HepG2 (cell line): ENCODE results near the gene TRPV2. TPM values are rescaled to one million over a fixed set of nuclear protein-coding genes. Genes with fewer than 3 reads are reported as not detected.

ENCODE experiments used
- DDIT3 ChIP-seq: sonication (generic); formaldehyde crosslinking; IDR thresholded peaks from 2 replicates; pipeline ENCODE4 v1.4.0; 2020; ENCODE audit warnings: mild to moderate bottlenecking, missing genetic modification reagents
- EEA1 ChIP-seq: sonication (generic); formaldehyde crosslinking; IDR thresholded peaks from 2 replicates; pipeline ENCODE4 v1.5.1; 2020; ENCODE audit warnings: mild to moderate bottlenecking, missing genetic modification reagents, borderline replicate concordance
- ELF1 ChIP-seq: sonication (generic); formaldehyde crosslinking; IDR thresholded peaks from 2 replicates; pipeline ENCODE4 v1.4.0; 2020; ENCODE audit warnings: missing genetic modification reagents
- HDAC6 ChIP-seq: fragments of 200-600 bp; sonication (generic); IDR thresholded peaks from 2 replicates; pipeline ENCODE4 v1.7.0; 2017; ENCODE audit warnings: mild to moderate bottlenecking, antibody characterized with exemption, low read length, low read depth
- HMGA1 ChIP-seq: sonication (generic); formaldehyde crosslinking; conservative IDR thresholded peaks from 2 replicates; pipeline ENCODE4 v1.4.0; 2020; ENCODE audit warnings: missing genetic modification reagents
- HNF1B ChIP-seq: sonication (generic); formaldehyde crosslinking; IDR thresholded peaks from 2 replicates; pipeline ENCODE4 v1.5.1; 2020; ENCODE audit warnings: mild to moderate bottlenecking, moderate library complexity, missing genetic modification reagents
- IRF2 ChIP-seq: IDR thresholded peaks from 2 replicates; pipeline ENCODE4 v1.6.1; 2018; ENCODE audit warnings: missing genetic modification reagents, missing compliant biosample characterization
- NFAT5 ChIP-seq: sonication (generic); formaldehyde crosslinking; IDR thresholded peaks from 2 replicates; pipeline ENCODE4 v1.4.0; 2020; ENCODE audit warnings: missing genetic modification reagents
- NFATC3 ChIP-seq: sonication (generic); formaldehyde crosslinking; IDR thresholded peaks from 2 replicates; pipeline ENCODE4 v1.5.1; 2020; ENCODE audit warnings: mild to moderate bottlenecking, missing genetic modification reagents
- PHB2 ChIP-seq: fragments of 450-650 bp; IDR thresholded peaks from 2 replicates; pipeline ENCODE4 v1.6.1; 2018; ENCODE audit not compliant: partially characterized antibody
- SMYD3 ChIP-seq: sonication (generic); formaldehyde crosslinking; IDR thresholded peaks from 2 replicates; pipeline ENCODE4 v1.8.1; 2023; ENCODE audit warnings: mild to moderate bottlenecking, missing genetic modification reagents
- SP4 ChIP-seq: sonication (generic); formaldehyde crosslinking; IDR thresholded peaks from 2 replicates; pipeline ENCODE4 v1.8.1; 2023; ENCODE audit warnings: mild to moderate bottlenecking, missing genetic modification reagents
- XRCC5 ChIP-seq: fragments of 200-400 bp; formaldehyde crosslinking; optimal IDR thresholded peaks from 2 replicates; pipeline ENCODE3; 2017; ENCODE audit warnings: mild to moderate bottlenecking, low read length
- ZFP1 ChIP-seq: IDR thresholded peaks from 2 replicates; pipeline ENCODE4 v1.6.1; 2016
- ZNF251 ChIP-seq: sonication (generic); formaldehyde crosslinking; IDR thresholded peaks from 2 replicates; pipeline ENCODE4 v1.9.0; 2021; ENCODE audit warnings: mild to moderate bottlenecking, missing genetic modification reagents
- ZNF44 ChIP-seq: sonication (generic); formaldehyde crosslinking; IDR thresholded peaks from 2 replicates; pipeline ENCODE4 v1.5.1; 2020; ENCODE audit warnings: mild to moderate bottlenecking, missing genetic modification reagents
- ZNF569 ChIP-seq: sonication (generic); formaldehyde crosslinking; IDR thresholded peaks from 2 replicates; pipeline ENCODE4 v1.5.0; 2020; ENCODE audit warnings: mild to moderate bottlenecking, missing genetic modification reagents, moderate library complexity, borderline replicate concordance
- ZNF660 ChIP-seq: sonication (generic); formaldehyde crosslinking; IDR thresholded peaks from 2 replicates; pipeline ENCODE4 v1.5.1; 2020; ENCODE audit warnings: mild to moderate bottlenecking, low read depth, missing genetic modification reagents, borderline replicate concordance
- ZNF782 ChIP-seq: sonication (generic); formaldehyde crosslinking; IDR thresholded peaks from 2 replicates; pipeline ENCODE4 v1.4.0; 2020; ENCODE audit warnings: missing genetic modification reagents, mild to moderate bottlenecking, borderline replicate concordance
- ZNF792 ChIP-seq: IDR thresholded peaks from 2 replicates; pipeline ENCODE4 v1.6.1; 2016
- ZSCAN31 ChIP-seq: sonication (generic); formaldehyde crosslinking; IDR thresholded peaks from 2 replicates; pipeline ENCODE4 v1.5.0; 2020; ENCODE audit warnings: low read depth, mild to moderate bottlenecking, missing genetic modification reagents
- polyA plus RNA-seq, 8 experiments: library from polyadenylated mRNA; depleted of rRNA in 3 of 8; stranded (reverse) in 7 of 8; unstranded in 1 of 8; fragments of >200 nt; fragmentation: Illumina TruSeq in 4 of 8; extraction: Trizol in 4 of 8; gene quantifications; 2 replicates each; pipeline versions ENCODE4 v1.2.1 to v1.2.3, GENCODE V29; 2011 to 2016; ENCODE audit warnings: low read depth in 4 of 8, missing spikeins in 1 of 8, mixed read lengths in 1 of 8; ENCODE audit not compliant: insufficient read depth in 1 of 8
- total RNA-seq, 5 experiments: library from RNA; depleted of rRNA; stranded (reverse); fragments of >200 nt; fragmentation: Illumina TruSeq; extraction: Trizol; gene quantifications; 2 replicates each; pipeline ENCODE4 v1.2.3, GENCODE V29; 2016; ENCODE audit warnings: low read depth in 1 of 5
- TF ChIP-seq, protein P1 (sequence below): IDR thresholded peaks from 2 replicates; pipeline ENCODE4 v1.6.1; 2018; ENCODE audit warnings: missing genetic modification reagents
- TF ChIP-seq, protein P2 (sequence below): sonication (generic); formaldehyde crosslinking; IDR thresholded peaks from 2 replicates; pipeline ENCODE4 v1.4.0; 2020; ENCODE audit warnings: missing genetic modification reagents; ENCODE audit errors: not compliant biosample characterization

TRPV2 gene
- total and polyA plus RNA-seq, 2 of the 13 experiments (the other 11 are each of a cell fraction or from before 2014, with no cell fraction given), result 13.6 to 21.3 TPM

- TF ChIP-seq HNF1B (CRISPR knock-in tag), result no peak
- TF ChIP-seq IRF2 (CRISPR knock-in tag), result no peak
- no peak for TF ChIP-seq NFATC3 (CRISPR knock-in tag)
- no peak for TF ChIP-seq ZNF251 (CRISPR knock-in tag)
- TF ChIP-seq, protein P1, sequence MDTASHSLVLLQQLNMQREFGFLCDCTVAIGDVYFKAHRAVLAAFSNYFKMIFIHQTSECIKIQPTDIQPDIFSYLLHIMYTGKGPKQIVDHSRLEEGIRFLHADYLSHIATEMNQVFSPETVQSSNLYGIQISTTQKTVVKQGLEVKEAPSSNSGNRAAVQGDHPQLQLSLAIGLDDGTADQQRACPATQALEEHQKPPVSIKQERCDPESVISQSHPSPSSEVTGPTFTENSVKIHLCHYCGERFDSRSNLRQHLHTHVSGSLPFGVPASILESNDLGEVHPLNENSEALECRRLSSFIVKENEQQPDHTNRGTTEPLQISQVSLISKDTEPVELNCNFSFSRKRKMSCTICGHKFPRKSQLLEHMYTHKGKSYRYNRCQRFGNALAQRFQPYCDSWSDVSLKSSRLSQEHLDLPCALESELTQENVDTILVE, result no peak
- no peak for TF ChIP-seq ZNF782 (CRISPR knock-in tag)
- TF ChIP-seq ELF1 (CRISPR knock-in tag), result no peak
- no peak for TF ChIP-seq EEA1
- TF ChIP-seq NFAT5, result no peak
- no peak for TF ChIP-seq ZNF569 (CRISPR knock-in tag)
- TF ChIP-seq XRCC5, result no peak
- TF ChIP-seq HMGA1 (CRISPR knock-in tag), result no peak
- no peak for TF ChIP-seq ZSCAN31 (CRISPR knock-in tag)
- TF ChIP-seq SMYD3 (CRISPR knock-in tag), result no peak
- TF ChIP-seq, protein P2, sequence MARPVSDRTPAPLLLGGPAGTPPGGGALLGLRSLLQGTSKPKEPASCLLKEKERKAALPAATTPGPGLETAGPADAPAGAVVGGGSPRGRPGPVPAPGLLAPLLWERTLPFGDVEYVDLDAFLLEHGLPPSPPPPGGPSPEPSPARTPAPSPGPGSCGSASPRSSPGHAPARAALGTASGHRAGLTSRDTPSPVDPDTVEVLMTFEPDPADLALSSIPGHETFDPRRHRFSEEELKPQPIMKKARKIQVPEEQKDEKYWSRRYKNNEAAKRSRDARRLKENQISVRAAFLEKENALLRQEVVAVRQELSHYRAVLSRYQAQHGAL (CRISPR knock-in tag), result no peak
- no peak for TF ChIP-seq PHB2
- TF ChIP-seq HDAC6, result no peak
- TF ChIP-seq ZNF660 (CRISPR knock-in tag), result no peak
- no peak for TF ChIP-seq ZNF44
- TF ChIP-seq ZFP1, result no peak
- 0 out of 2 replicates have a peak, but pooled peaks have one; percentile 23 for TF ChIP-seq SP4 (CRISPR knock-in tag)
- TF ChIP-seq DDIT3 (CRISPR knock-in tag), result no peak
- TF ChIP-seq ZNF792, result no peak
These were observed 28.3 kb downstream of the TRPV2 start (continued) for GRCh38 chr17:16443511-16444257.
